Measurements from ENCODE around the gene GNAQ. TPM values are rescaled to one million over a fixed set of nuclear protein-coding genes. Genes with fewer than 3 reads are reported as not detected.

The GNAQ gene
- total RNA-seq, 2 donors from 2014 or later = 12.8 to 18.5 TPM

- no peaks in the 10 kb centered on the region for H3K9me3 Mint-ChIP-seq
- H3K36me3 Mint-ChIP-seq (ENCODE audit: low read depth) = peaks cover 16% of the 10 kb centered on the region
- peaks cover 35% of the 10 kb centered on the region for H3K4me1 Mint-ChIP-seq
- no peak for ATAC-seq (replicated peaks)
- H3K4me3 Mint-ChIP-seq = peak overlapping the region; percentile 17
- H3K27ac Mint-ChIP-seq = peak overlapping the region; percentile 36
- H3K27me3 Mint-ChIP-seq = no peaks in the 10 kb centered on the region
Measured at GRCh38 chr9:78001946-78002731, 29.5 kb downstream of the GNAQ start.

GRCh38 chr9:78000221-78000620, 31.4 kb downstream of the GNAQ start:
- peak; percentile 68 for ATAC-seq (replicated peaks)
- no peaks in the 10 kb centered on the region for H3K9me3 Mint-ChIP-seq
- peaks cover 16% of the 10 kb centered on the region for H3K36me3 Mint-ChIP-seq (ENCODE audit: low read depth)
- no peak overlapping the region for H3K4me3 Mint-ChIP-seq
- H3K27me3 Mint-ChIP-seq = no peaks in the 10 kb centered on the region
- H3K27ac Mint-ChIP-seq = no peak overlapping the region
- peaks cover 41% of the 10 kb centered on the region for H3K4me1 Mint-ChIP-seq

GRCh38 chr9:77999231-77999631, 32.4 kb downstream of the GNAQ start:
- Mint-ChIP-seq H3K4me1 (peaks cover 35% of the 10 kb centered on the region), H3K36me3 (ENCODE audit: low read depth) (peaks cover 16% of the 10 kb centered on the region), H3K4me3 (no peak overlapping the region), H3K27ac (peak overlapping the region; percentile 59), H3K27me3 (no peaks in the 10 kb centered on the region), H3K9me3 (no peaks in the 10 kb centered on the region)
- no peak for ATAC-seq (replicated peaks)

- Mint-ChIP-seq H3K27me3 (no peaks in the 10 kb centered on the region), H3K4me1 (peaks cover 33% of the 10 kb centered on the region), H3K4me3 (no peak overlapping the region), H3K36me3 (ENCODE audit: low read depth) (peaks cover 16% of the 10 kb centered on the region), H3K9me3 (no peaks in the 10 kb centered on the region), H3K27ac (no peak overlapping the region)
- no peak for ATAC-seq (replicated peaks)
Measured at GRCh38 chr9:77997611-77998284, 33.9 kb downstream of the GNAQ start.

GRCh38 chr9:77996696-77997095, 34.9 kb downstream of the GNAQ start:
- ATAC-seq (replicated peaks) = no peak
- Mint-ChIP-seq H3K27ac (no peak overlapping the region), H3K27me3 (no peaks in the 10 kb centered on the region), H3K4me3 (no peak overlapping the region), H3K9me3 (no peaks in the 10 kb centered on the region), H3K36me3 (ENCODE audit: low read depth) (peaks cover 22% of the 10 kb centered on the region), H3K4me1 (peaks cover 24% of the 10 kb centered on the region)

- ATAC-seq (replicated peaks) = no peak
- no peaks in the 10 kb centered on the region for H3K9me3 Mint-ChIP-seq
Measured at GRCh38 chr9:77991191-77991590, 40.4 kb downstream of the GNAQ start.

GRCh38 chr9:77989909-77990308, 41.7 kb downstream of the GNAQ start:
- no peak for ATAC-seq (replicated peaks)
- Mint-ChIP-seq H3K36me3 (ENCODE audit: low read depth) (peaks cover 7% of the 10 kb centered on the region), H3K9me3 (no peaks in the 10 kb centered on the region), H3K27ac (no peak overlapping the region), H3K4me3 (no peak overlapping the region), H3K27me3 (no peaks in the 10 kb centered on the region), H3K4me1 (peaks cover 19% of the 10 kb centered on the region)

More at GRCh38 chr9:77991191-77991590, 40.4 kb downstream of the GNAQ start:
- Mint-ChIP-seq H3K36me3 (ENCODE audit: low read depth) (peaks cover 7% of the 10 kb centered on the region), H3K27ac (no peak overlapping the region), H3K4me3 (no peak overlapping the region), H3K27me3 (no peaks in the 10 kb centered on the region), H3K4me1 (peaks cover 15% of the 10 kb centered on the region)

- Mint-ChIP-seq H3K4me3 (no peak overlapping the region), H3K27ac (no peak overlapping the region), H3K4me1 (peaks cover 24% of the 10 kb centered on the region), H3K27me3 (no peaks in the 10 kb centered on the region), H3K36me3 (ENCODE audit: low read depth) (peaks cover 7% of the 10 kb centered on the region), H3K9me3 (no peaks in the 10 kb centered on the region)
- no peak for ATAC-seq (replicated peaks)
Measured at GRCh38 chr9:77989458-77989857, 42.2 kb downstream of the GNAQ start.

GRCh38 chr9:77988630-77989029, 43.0 kb downstream of the GNAQ start:
- H3K27me3 Mint-ChIP-seq = no peaks in the 10 kb centered on the region
- no peak overlapping the region for H3K4me3 Mint-ChIP-seq
- H3K36me3 Mint-ChIP-seq (ENCODE audit: low read depth) = peaks cover 7% of the 10 kb centered on the region
- no peak overlapping the region for H3K27ac Mint-ChIP-seq
- H3K9me3 Mint-ChIP-seq = no peaks in the 10 kb centered on the region
- ATAC-seq (replicated peaks) = no peak
- H3K4me1 Mint-ChIP-seq = peaks cover 25% of the 10 kb centered on the region

- Mint-ChIP-seq H3K4me3 (no peak overlapping the region), H3K27me3 (no peaks in the 10 kb centered on the region), H3K9me3 (no peaks in the 10 kb centered on the region), H3K4me1 (peaks cover 31% of the 10 kb centered on the region), H3K27ac (peak overlapping the region; percentile 35), H3K36me3 (ENCODE audit: low read depth) (peaks cover 7% of the 10 kb centered on the region)
- no peak for ATAC-seq (replicated peaks)
Measured at GRCh38 chr9:77987880-77988525, 43.6 kb downstream of the GNAQ start.

- Mint-ChIP-seq H3K4me3 (no peak overlapping the region), H3K27ac (peak overlapping the region; percentile 35), H3K4me1 (peaks cover 34% of the 10 kb centered on the region), H3K36me3 (ENCODE audit: low read depth) (peaks cover 5% of the 10 kb centered on the region), H3K9me3 (no peaks in the 10 kb centered on the region), H3K27me3 (no peaks in the 10 kb centered on the region)
- ATAC-seq (replicated peaks) = no peak
Measured at GRCh38 chr9:77987081-77987656, 44.4 kb downstream of the GNAQ start.

GRCh38 chr9:77985996-77986395, 45.6 kb downstream of the GNAQ start:
- H3K4me3 Mint-ChIP-seq = no peak overlapping the region
- H3K36me3 Mint-ChIP-seq (ENCODE audit: low read depth) = no peaks in the 10 kb centered on the region
- H3K27me3 Mint-ChIP-seq = no peaks in the 10 kb centered on the region
- ATAC-seq (replicated peaks) = no peak
- peaks cover 46% of the 10 kb centered on the region for H3K4me1 Mint-ChIP-seq
- no peaks in the 10 kb centered on the region for H3K9me3 Mint-ChIP-seq
- no peak overlapping the region for H3K27ac Mint-ChIP-seq

- Mint-ChIP-seq H3K27me3 (no peaks in the 10 kb centered on the region), H3K36me3 (ENCODE audit: low read depth) (no peaks in the 10 kb centered on the region), H3K4me3 (no peak overlapping the region), H3K9me3 (no peaks in the 10 kb centered on the region), H3K4me1 (peaks cover 57% of the 10 kb centered on the region), H3K27ac (no peak overlapping the region)
- no peak for ATAC-seq (replicated peaks)
Measured at GRCh38 chr9:77983320-77983662, 48.3 kb downstream of the GNAQ start.

- H3K27ac Mint-ChIP-seq = no peak overlapping the region
- ATAC-seq (replicated peaks) = no peak
- H3K36me3 Mint-ChIP-seq (ENCODE audit: low read depth) = no peaks in the 10 kb centered on the region
- no peaks in the 10 kb centered on the region for H3K9me3 Mint-ChIP-seq
- H3K4me3 Mint-ChIP-seq = peak overlapping the region; percentile 8
- H3K4me1 Mint-ChIP-seq = peaks cover 58% of the 10 kb centered on the region
- H3K27me3 Mint-ChIP-seq = no peaks in the 10 kb centered on the region
Measured at GRCh38 chr9:77982581-77983319, 48.9 kb downstream of the GNAQ start.
